Uterus (tissue), 2 donors: ENCODE data around the gene RAB3B.

ENCODE experiments used
- POLR2A ChIP-seq, 2 donors: fragments of 450-650 bp; IDR thresholded peaks; one replicate each; pipeline ENCODE4 v1.6.1; 2016; ENCODE audit warnings: antibody characterized with exemption in 2 of 2, mild to moderate bottlenecking in 1 of 2, moderate library complexity in 1 of 2
- TF ChIP-seq, protein P1 (sequence below), 4 experiments: fragments of 200-600 bp in 2 of 4; fragments of 450-650 bp in 2 of 4; sonication (generic) in 2 of 4; IDR thresholded peaks; one replicate each; pipeline ENCODE4 v1.5.1; 2016 to 2019; ENCODE audit warnings: antibody characterized with exemption in 4 of 4, mild to moderate bottlenecking in 2 of 4, moderate library complexity in 1 of 4

DNA sequence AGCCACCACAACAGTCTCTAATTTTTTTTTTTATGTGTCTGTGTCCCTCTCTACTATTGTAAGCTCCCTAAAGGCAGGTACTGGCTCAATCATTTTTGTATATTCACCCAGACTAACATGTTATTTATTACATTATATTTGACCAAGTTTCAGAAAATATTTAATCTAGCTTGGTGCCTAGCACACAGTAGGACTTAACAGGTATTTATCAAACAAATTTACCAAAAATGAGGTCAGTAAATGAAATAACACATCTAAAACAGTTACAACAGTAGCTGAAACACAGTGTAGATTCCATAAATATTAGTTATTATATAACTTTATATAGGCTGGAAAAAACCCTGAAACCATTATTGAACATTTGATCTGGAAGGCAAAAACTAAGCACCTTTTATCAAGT, 114.7 kb downstream of the RAB3B start:
- TF ChIP-seq, protein P1, sequence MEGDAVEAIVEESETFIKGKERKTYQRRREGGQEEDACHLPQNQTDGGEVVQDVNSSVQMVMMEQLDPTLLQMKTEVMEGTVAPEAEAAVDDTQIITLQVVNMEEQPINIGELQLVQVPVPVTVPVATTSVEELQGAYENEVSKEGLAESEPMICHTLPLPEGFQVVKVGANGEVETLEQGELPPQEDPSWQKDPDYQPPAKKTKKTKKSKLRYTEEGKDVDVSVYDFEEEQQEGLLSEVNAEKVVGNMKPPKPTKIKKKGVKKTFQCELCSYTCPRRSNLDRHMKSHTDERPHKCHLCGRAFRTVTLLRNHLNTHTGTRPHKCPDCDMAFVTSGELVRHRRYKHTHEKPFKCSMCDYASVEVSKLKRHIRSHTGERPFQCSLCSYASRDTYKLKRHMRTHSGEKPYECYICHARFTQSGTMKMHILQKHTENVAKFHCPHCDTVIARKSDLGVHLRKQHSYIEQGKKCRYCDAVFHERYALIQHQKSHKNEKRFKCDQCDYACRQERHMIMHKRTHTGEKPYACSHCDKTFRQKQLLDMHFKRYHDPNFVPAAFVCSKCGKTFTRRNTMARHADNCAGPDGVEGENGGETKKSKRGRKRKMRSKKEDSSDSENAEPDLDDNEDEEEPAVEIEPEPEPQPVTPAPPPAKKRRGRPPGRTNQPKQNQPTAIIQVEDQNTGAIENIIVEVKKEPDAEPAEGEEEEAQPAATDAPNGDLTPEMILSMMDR (IDR thresholded peaks at IDR 0.05), result no peak
- TF ChIP-seq POLR2A (IDR thresholded peaks at IDR 0.05), result no peak
